ENCODE results near the gene ADAM10.
"Not testable (repeated sequence)": the region's sequence is repeated elsewhere in the genome, so short reads cannot be mapped to it uniquely, and the experiment has no call there.

Gene ADAM10

DNA sequence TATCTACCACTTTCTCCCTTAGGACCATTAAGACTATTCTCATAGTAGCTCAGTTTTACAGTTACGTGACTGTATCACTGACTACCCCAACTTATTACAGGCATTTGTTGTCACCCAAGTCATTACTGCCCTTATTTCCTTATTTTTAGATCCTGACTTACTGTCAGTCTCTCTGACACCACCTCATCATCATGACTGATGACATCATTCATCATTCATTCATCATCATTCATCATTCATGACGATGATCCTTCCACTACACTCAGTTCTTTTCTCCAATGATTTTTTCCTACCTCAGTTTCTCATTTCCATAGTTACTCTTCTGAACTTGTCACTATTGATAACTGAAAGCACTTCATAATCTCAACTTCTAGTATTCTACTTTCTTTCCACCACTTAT lies 83.8 kb downstream of the ADAM10 start:
- DNase-seq = no peak

GRCh38 chr15:58650102-58650501 lies 99.4 kb downstream of the ADAM10 start:
- no peak for DNase-seq

DNA sequence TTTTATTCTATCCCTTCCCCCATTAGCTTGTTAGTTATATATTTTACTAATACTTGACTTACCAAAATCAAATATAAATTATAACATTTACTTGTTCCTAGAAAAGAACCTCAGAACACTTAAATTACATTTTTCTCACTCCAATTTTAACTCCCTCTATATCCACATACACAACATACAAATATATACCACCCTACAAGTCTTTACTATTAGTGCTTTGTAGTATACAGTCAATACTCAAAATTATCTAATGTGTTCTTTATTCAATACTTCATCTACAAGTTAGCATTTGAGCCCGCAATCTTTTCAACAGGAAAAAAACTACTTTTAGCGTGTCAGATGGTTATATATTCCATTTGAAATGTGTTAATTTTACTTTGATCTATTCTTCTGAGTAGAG lies 100.3 kb downstream of the ADAM10 start:
- DNase-seq = no peak

DNA sequence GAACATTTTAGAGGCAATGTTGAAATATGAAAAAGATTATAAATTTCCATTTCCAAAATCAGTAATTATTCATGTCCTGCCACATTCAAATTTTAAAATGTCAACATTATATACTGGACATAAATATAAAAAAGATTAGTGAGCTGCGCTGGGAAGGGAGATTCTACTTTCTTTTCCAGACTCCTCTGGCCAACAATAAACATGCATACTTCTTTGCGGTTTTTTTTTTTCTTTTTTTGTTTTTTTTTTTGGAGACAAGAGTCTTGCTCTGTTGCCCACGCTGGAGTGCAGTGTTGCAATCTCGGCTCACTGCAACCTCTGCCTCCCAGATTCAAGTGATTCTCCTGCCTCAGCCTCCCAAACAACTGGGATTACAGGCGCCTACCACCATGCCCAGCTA lies 105.5 kb downstream of the ADAM10 start:
- no peak for DNase-seq

DNA sequence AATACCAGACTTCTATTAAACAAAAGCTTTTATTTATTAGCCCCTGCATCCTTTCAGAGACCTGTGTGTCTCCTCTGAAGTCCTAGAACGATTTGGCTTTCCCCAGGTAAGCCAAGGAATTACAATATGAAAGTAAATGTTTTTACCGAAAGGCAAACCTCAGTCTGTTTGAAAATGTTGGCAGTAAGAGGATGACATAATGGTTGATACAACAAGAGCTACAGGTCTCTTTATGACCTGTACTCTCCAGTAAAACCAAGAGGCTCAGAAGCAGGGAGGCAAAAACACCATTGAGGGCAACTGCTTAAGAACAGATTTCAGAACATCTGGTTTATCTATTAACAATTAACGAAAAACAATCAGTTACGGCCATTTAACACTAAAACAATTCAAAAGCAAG lies 107.8 kb downstream of the ADAM10 start:
- DNase-seq = no peak

DNA sequence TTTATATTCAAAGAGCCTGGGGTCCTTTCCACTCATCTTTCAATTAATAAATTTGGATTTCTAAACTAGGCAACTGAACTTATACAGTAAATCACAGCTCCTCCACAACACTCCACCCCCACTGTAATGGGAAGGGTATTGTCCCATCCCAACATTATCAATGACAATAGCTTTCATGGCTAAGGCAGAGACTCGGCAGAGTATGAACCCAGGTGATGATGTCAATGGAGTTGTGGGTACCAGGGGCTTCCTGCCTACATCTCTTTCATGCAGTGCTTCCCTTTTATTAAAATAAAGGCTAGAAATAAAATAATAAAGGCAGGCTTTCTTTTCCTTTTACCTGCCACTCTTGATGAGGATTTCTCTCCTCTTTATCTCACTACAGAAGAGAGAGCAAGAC lies 109.5 kb downstream of the ADAM10 start:
- DNase-seq = no peak

DNA sequence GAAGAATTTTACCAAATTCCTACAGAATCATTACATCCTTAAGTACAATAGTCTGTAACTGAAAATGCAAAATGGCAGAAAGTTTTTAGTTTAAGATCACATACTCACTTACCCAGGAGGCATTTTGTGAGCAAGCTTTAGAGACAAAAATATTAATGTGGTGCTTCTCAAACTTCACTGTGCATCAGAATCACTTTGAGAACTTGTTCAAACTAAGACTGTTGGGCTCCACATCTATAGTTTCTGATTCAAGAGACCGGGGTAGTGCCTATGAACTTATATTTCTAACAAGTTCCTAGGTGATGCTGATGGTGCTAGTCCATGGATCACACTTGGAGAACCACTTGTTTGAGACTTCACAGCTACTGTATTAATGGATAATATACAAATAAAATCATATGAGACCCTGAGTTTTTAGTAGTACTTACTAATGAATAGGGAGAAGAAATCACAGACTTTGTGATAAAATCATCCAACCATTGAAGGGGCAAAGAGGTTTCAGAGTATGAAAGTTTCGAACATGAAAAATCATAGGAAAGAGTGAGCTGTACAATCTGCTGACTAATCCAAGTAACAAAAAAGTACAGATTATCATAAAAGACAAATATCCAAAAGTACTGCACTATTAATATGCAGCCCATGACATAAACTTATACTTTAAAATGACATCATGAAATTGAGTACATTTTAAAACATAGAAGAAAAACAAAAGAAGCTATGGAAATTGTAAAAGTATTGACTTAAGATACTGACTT lies 110.3 kb downstream of the ADAM10 start:
- DNase-seq = no peak

DNA sequence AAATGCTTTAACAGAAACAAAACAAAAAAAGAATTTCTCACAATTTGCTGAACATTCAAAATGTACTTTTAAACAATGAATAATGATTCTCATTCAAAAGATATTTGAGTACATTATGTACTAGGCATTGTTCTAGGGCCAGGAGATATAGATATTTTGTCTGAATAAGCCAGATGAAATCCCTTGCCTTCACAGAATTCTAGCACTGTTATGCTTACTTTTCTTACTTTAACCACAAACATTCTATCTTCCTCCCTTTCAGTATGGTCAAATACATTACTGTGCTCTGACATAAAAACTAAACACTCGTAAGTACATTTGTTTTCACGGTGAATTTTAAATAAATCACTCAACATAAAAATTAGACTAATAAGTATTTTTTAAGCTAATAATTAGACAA lies 116.7 kb downstream of the ADAM10 start:
- no peak for DNase-seq

DNA sequence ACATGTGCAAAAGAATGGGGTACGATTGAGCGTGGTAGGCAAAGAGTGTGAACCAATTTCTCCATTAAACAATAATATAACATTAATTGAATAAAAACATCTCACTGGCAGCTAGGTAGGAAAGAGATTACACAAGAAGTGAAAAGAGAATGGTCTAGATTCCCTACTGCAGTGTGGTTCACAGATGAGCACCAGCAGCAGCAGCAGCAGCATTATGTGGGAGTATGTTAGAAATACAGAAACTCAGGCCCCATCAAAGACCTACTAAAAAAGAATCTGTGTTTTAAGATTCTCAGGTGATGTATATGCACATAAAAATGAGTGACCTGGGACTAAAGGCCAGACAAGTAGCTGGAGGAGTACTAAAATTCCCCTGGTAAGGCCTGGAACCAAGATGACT lies 118.2 kb downstream of the ADAM10 start:
- DNase-seq = no peak

DNA sequence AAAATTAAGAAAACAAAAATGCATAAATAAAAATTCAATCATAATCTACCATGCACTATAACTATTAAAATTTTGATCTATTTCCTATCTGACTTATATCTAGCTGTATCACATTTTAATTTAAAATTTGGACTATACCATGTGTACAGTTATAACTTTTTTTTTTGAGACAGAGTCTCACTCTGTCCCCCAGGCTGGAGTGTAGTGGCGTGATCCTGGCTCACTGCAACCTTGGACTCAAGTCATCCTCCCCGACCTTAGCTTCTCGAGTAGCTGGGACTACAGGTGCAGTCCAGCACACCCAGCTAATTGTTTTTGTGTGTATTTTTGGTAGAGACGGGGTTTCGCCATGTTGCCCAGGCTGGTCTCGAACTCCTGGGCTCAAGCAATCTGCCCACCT lies 119.9 kb downstream of the ADAM10 start:
- no peak for DNase-seq

DNA sequence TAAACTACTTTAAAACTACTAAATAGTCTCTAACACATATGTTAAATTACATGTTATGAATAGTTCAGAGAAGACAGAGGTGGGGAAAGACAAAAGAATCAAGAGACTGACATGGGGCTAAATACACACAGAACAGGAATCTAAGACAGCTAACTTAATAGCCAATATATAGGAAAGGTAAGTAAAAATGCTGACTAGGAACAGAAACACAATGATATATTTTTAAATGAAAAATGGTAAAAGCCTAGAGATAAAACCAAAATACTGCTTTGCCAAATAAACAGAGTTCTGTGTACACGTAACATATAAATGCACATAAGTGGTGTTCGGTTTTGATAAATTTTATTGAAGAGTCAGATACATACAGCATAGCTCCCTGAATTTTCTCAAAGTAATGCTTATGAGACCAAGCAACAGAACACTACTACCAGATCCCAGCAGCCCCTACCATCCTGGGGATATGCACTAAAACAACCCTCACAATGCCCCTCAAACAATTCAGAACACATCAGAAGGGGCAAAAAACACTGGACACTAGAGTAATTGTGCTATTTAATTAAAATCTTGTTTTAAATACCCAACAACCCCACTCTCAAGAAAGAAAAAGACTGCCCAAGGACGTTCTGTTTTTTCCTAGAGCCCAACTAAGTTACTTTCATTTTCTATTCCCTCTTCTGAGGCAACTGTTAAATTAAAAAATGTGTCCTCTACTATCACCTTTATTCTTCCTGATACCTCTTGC lies 121.1 kb downstream of the ADAM10 start:
- DNase-seq = no peak

GRCh38 chr15:58627701-58628100 lies 121.8 kb downstream of the ADAM10 start:
- DNase-seq = no peak

DNA sequence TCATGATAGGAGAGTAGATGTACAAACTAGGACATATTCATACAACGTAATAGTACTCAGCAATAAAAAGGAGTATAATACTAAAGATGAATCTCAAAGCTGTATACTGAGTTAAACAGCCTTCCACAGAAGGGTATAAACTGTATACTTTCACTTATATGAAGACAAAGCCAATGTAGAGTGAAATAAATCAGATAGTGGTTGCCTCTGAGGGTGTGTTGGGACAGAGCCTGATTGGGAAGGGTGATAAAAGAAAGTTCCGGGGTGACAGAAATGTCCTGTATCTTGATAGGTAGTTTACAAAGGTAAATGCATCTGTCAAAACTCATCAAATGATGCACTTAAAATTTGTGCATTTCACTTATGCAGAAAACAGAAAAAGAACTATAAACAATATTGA lies 122.5 kb downstream of the ADAM10 start:
- DNase-seq = no peak

- DNase-seq = no peak
Observed at GRCh38 chr15:58626378-58626777, 123.1 kb downstream of the ADAM10 start.

- no peak for DNase-seq
Observed at GRCh38 chr15:58622877-58623276, 126.6 kb downstream of the ADAM10 start.

GRCh38 chr15:58620268-58620667 lies 129.2 kb downstream of the ADAM10 start:
- not testable (repeated sequence) for DNase-seq

DNA sequence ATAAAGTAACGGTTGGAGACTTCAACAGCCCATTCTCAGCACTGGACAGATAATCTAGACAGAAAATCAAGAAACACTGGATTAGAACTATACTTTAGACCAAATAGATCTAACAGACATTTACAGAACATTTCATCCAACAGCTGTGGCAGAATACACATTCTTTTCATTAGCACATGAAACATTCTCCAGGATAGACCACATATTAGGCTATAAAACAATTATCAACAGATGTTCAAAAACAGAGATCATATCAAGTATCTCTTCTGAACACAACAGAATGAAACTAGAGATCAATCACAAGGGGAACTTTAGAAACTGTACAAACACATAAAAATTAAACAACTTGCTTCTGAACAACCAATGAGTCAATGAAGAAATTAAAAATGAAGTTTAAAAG lies 133.3 kb downstream of the ADAM10 start:
- no peak for DNase-seq

DNA sequence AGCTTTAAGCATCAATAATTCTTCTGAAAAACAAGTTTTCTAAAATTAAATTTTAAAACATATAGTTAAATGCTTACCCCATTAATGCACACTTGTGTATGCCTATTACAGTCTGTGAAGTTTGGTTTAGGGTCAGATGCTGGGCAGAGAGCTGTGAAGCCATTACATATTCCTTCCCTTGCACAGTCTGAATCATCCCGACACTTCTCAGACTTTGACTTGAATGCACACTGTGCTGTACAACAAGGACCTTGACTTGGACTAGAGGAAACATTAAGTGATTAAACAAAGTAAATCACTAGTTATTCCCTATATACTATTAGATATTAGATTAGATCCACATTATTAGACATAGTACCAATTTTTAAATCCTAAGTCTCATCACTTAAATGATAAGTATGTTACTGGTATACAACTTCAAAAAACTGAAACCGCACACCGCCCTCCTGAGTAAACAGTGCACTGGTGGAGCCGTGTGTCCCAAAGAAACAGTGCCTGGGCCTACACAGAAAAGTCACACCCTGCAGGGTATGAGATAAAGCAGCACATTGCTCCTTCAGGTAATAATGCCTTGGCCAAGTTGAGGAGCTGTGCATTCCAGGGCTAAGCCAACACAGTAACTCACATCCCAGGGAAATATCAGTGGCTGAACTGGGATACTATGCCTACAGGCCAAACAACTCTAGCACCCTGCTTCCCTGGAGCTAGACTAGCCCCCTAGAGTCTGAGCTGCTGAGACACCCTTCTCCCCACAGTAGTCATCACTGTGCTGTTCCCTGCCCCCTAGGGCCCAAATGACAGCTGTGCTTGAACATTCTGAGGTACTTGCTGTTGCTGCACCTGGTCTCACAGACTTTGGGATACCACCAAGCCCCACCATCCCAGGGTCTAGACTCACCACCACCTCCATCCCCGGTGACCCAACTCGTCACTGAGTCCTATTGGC lies 137.5 kb downstream of the ADAM10 start:
- DNase-seq = no peak

GRCh38 chr15:58608711-58609110 lies 140.8 kb downstream of the ADAM10 start:
- no peak for DNase-seq

DNA sequence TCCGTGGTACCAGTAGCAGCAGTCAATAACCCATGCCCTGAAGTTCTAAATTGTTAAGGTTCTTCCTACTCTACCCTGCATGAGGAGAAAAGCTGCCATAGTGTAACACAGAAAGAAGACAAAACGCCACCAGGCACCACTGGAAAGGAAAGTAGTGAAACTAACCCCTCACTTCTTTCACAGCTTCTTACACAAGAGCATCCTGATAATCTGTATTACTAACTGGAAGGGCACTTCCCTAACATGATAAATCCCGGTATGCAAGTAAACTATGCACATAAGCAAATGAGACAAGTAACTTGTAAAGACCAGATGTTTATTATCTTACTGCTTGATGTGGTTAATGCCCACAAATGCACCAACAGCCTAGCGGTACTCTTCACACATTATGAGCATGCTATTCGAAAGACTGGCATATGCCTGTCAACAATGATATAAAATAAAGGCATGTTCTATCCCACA lies 141.3 kb downstream of the ADAM10 start:
- no peak for DNase-seq

- no peak for DNase-seq
Observed at GRCh38 chr15:58606577-58607080, 142.9 kb downstream of the ADAM10 start.

- no peak for DNase-seq
Observed at GRCh38 chr15:58605931-58606530, 143.5 kb downstream of the ADAM10 start.

- DNase-seq = no peak
Observed at GRCh38 chr15:58604455-58604923, 145.0 kb downstream of the ADAM10 start.

Data from NCI-H510A treated with DMSO at 0.1 percent for 48 hours (cell line).